H7 (cell line): ENCODE results near the gene WFS1. TPM values are rescaled to one million over a fixed set of nuclear protein-coding genes. Genes with fewer than 3 reads are reported as not detected.
A peak's percentile ranks its signal among the peaks of the same experiment; 100 is the strongest.

Source experiments
- DNase-seq: peaks from one replicate; pipeline ENCODE4 v3.0.0; 2012
- H3K27me3 ChIP-seq: 2 replicates; pipeline ENCODE4 v1.6.0; 2011; ENCODE audit warnings: mild to moderate bottlenecking, low read length; ENCODE audit not compliant: control insufficient read depth, insufficient read depth
- H3K36me3 ChIP-seq: replicated peaks from 2 replicates; pipeline ENCODE4 v1.5.1; 2011; ENCODE audit warnings: low read length; ENCODE audit not compliant: control insufficient read depth, insufficient read depth
- H3K4me3 ChIP-seq: 2 replicates; pipeline ENCODE4 v1.5.1; 2011; ENCODE audit warnings: low read depth, mild to moderate bottlenecking, control low read depth, low read length, moderate library complexity; ENCODE audit not compliant: insufficient read depth
- total RNA-seq: library from RNA; depleted of rRNA; stranded (reverse); fragments of >200 nt; shearing (Covaris generic); gene quantifications from 2 replicates; pipeline ENCODE4 v1.2.3, GENCODE V29; 2014

Gene WFS1
- total RNA-seq, 1 experiment from 2014 or later, result 22.6 TPM

DNA sequence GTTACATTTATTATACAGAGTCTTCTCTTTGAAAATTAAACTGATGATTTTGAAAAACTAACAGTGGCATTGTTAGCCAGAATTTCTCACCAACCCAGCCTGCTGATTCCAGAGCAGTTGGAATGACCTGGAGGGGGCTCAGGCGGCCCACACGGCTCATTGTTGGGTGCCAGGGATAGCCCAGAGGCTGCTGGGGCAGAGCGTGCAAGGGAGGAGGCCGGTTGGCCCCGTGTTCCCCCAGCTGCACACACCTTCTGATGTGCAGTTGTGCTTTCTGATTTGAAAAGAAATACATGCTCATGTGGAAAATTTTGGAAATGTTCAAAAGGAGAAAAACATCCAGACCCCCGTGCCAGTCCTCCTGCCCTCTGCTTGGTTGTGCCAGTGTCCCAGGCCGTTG, 20.6 kb downstream of the WFS1 start:
- Histone ChIP-seq H3K36me3 (peaks cover 4% of the 10 kb centered on the region), H3K27me3 (no peaks in the 10 kb centered on the region), H3K4me3 (no peak overlapping the region)
- DNase-seq, result no peak

- Histone ChIP-seq H3K27me3 (no peaks in the 10 kb centered on the region), H3K4me3 (no peak overlapping the region), H3K36me3 (peaks cover 4% of the 10 kb centered on the region)
- DNase-seq, result peak; percentile 79
These were observed 21.3 kb downstream of the WFS1 start for GRCh38 chr4:6290769-6291547.

DNA sequence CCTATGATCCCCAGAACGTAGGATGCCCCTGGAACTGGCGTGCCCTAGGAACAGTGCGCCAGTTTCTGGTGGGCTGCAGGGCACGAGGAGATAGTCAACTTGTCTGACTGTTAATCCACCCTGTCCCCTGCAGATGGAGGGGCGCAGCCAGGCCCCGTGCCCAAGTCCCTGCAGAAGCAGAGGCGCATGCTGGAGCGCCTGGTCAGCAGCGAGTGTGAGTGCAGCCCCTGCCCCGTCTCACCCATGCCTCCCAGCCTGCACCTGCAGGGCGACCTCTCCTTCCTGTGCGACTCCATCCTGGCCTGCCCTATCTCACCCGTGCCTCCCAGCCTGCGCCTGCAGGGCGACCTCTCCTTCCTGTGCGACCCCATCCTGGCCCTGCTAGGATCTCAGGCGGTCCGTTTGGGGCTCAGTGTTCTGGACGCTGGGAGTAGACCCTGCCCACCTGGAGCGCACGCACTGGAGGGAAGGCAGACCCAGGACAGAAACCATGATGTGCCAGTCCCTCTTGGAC, 22.2 kb downstream of the WFS1 start:
- no peaks in the 10 kb centered on the region for H3K27me3 ChIP-seq
- no peak for DNase-seq
- no peak overlapping the region for H3K4me3 ChIP-seq
- peaks cover 7% of the 10 kb centered on the region for H3K36me3 ChIP-seq

DNA sequence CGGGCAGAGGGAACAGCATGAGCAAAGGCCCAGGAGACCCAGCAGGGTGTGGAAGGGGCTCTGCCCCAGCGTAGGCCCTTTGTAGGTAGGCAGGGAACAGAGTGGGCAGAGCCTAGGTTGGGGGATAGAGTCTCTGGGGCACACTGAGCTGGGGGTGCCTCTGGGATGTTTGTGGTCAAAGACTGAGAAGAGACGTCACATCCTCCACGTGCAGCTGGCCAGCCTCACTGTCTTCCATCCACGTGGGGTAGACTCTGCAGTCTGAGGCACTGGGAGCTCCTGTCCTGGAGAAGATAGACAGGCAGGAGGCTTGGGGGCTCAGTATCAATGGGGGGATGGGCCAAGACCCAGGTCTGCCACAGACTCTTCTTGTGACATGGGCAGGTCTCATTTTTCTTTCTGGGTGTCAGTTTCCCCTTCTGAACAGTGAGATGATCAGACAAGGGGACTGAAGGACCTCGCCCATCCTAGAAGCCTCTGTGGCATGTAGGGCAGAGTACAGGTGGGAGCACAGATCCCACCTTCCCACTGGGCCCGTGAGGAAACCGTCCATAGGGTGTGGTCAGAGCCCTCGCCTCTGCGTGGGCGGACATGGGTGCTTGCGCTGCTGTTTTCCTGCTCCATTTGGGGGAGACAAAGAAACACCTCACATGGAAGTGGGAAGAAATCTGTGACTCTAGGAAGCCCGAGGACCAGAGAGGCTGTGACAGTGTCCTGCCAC, 22.9 kb downstream of the WFS1 start:
- H3K4me3 ChIP-seq, result no peak overlapping the region
- no peak for DNase-seq
- peaks cover 5% of the 10 kb centered on the region for H3K36me3 ChIP-seq
- H3K27me3 ChIP-seq, result no peaks in the 10 kb centered on the region

DNA sequence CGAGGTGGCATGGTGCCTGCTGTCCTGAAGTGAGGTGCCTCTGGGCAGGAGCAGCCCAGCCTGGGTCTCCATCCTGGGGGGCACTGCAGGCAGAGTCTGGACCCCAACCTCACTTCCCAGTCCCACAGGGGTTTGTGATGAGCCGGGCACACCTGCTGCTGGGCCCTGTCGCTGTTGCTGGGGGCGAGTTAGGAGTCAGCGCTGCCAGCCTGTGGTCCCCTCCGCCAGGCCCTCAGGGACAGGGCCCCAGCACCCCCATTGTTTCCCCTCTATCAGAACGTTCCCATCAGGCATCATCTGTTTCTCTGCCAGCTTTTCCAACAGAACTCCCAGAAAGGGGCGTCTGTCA, 23.4 kb downstream of the WFS1 start:
- no peak overlapping the region for H3K4me3 ChIP-seq

GRCh38 chr4:6293661-6294060, 24.0 kb downstream of the WFS1 start:
- Histone ChIP-seq H3K27me3 (no peaks in the 10 kb centered on the region), H3K36me3 (peaks cover 3% of the 10 kb centered on the region), H3K4me3 (no peak overlapping the region)
- no peak for DNase-seq

More for the DNA sequence above, 23.4 kb downstream of the WFS1 start:
- Histone ChIP-seq H3K36me3 (peaks cover 3% of the 10 kb centered on the region), H3K27me3 (no peaks in the 10 kb centered on the region)
- no peak for DNase-seq

- H3K36me3 ChIP-seq, result peaks cover 3% of the 10 kb centered on the region
- no peak overlapping the region for H3K4me3 ChIP-seq
- no peaks in the 10 kb centered on the region for H3K27me3 ChIP-seq
- DNase-seq, result no peak
These were observed 25.2 kb downstream of the WFS1 start for GRCh38 chr4:6294705-6295421.

DNA sequence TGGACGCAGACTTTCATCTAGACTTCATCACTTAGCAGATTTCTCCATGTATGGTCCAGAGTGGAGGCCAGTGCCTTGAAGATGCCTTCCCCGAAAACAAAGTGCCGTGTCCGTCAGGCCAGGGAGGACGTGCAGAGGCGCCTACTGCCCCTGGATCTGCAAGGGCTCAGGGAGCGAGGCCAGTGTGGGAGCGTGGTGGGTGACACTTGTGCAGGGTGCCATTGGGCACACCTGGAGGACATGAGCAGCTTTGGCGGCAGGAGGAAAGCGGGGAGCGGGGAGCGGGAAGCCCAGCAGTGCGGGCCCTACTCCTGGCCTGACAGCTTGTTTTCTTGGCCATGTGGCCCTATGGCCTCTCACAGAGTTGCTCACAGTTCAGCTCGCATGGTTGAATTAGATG, 25.8 kb downstream of the WFS1 start:
- peaks cover 4% of the 10 kb centered on the region for H3K36me3 ChIP-seq
- no peak overlapping the region for H3K4me3 ChIP-seq
- no peaks in the 10 kb centered on the region for H3K27me3 ChIP-seq
- DNase-seq, result no peak

DNA sequence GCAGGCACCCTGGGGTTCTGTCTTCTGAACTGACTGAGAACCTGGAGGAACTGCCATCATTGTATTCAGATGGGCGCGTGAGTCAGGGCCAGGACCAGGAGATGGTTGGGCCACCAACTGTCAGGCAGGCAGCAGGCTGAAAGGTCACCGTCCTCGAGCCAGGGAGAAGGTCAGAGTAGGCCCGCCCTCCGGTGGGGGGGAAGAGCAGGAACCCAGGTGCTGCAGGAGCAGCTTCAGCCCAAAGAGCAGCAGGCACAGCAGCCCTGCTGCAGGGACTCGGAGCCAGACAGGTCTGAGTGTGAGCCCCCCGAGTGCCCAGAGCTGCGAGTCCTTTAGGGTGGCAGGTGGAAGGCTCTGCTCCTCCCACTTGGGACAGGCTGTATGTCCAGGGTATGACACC, 26.4 kb downstream of the WFS1 start:
- H3K36me3 ChIP-seq, result peaks cover 6% of the 10 kb centered on the region
- H3K4me3 ChIP-seq, result no peak overlapping the region
- no peaks in the 10 kb centered on the region for H3K27me3 ChIP-seq
- DNase-seq, result no peak

DNA sequence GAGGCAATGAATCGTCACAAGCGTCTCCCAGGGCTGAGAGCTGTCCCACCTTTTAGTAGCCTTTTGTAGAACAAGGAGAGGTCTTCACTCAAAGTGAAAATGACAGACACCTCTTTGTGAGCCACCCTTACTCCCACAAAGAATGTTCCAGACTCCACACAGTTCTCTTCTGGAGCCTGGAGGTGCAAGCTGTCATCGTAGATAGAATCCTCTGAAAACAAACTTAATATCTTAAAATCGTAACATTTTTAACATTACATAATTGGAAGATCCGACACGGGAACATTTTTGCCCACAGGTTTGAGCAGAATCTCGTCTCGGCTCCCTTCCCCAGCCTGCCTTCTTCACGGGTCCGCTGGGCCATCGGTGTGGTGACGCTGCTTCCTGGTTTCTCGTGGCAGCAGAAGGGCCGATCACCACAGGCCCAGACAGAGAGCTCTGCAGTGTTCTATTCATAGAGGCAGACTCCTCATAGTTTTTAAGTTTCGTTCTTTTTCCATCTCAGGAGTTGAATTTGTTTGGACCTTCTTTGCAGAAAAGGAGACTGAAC, 27.7 kb downstream of the WFS1 start:
- Histone ChIP-seq H3K36me3 (peaks cover 8% of the 10 kb centered on the region), H3K27me3 (no peaks in the 10 kb centered on the region), H3K4me3 (no peak overlapping the region)
- DNase-seq, result no peak

DNA sequence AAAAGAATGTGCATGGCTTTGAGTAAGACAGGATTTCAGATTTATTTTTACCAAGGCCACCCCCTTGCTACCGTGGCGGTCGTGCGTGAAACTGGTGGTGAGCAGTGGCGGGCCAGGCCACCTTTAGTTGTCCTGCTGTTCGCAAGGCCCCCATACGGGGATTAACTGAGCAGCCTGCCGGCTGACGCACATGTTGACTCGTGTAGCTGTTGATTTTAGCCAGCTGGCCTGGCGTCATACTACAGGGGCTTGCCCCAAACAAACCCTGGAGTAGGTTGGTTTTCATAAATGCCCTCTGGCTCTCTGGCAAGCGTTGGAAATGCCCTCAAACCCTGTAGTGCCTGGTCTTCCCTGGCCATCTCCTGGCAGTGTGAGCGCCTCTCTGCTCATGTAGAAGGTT, 28.4 kb downstream of the WFS1 start:
- H3K27me3 ChIP-seq, result no peaks in the 10 kb centered on the region
- no peak overlapping the region for H3K4me3 ChIP-seq
- H3K36me3 ChIP-seq, result peaks cover 8% of the 10 kb centered on the region
- DNase-seq, result no peak

DNA sequence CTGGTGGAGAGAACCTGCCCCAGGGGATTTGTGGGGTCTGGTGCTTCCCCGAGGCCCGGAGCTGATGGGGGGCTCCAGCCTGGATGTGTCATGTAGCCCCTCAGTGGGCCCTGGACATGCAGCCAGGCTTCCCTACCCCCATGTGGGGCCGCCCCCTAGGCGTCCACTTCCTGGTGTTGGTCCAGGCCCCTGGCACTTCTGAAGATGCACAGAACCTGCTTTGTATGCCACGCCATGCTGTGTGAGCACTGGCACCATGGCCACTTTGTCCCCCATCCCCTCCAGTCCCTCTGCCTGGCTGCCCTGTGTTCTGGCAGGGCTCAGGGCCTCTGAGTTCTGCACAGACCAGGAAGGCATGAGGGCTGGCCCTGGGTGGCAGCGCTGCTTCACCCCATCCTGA, 29.2 kb downstream of the WFS1 start:
- no peak for DNase-seq
- H3K36me3 ChIP-seq, result peaks cover 8% of the 10 kb centered on the region
- no peaks in the 10 kb centered on the region for H3K27me3 ChIP-seq
- no peak overlapping the region for H3K4me3 ChIP-seq

DNA sequence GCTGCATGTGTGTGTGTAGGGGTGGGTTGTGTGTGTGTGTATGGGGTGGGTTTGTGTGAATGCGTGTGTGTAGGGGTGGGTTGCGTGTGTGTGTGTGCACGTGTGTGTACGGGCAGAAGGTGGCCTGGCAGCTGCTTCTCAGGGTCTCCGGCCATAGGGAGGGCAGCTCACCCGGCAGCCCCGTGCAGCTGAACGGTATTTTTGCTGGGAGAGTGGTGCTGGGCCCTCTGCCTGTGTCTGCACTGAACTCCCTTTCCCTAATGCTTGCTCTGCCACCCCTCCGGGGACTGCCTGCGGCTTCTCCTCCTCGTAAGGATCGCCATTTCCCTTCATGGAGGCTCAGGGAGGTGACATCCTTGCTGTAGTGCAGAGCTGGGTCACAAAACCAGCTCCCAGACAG, 30.2 kb downstream of the WFS1 start:
- DNase-seq, result no peak
- peaks cover 8% of the 10 kb centered on the region for H3K36me3 ChIP-seq
- no peaks in the 10 kb centered on the region for H3K27me3 ChIP-seq
- no peak overlapping the region for H3K4me3 ChIP-seq

DNA sequence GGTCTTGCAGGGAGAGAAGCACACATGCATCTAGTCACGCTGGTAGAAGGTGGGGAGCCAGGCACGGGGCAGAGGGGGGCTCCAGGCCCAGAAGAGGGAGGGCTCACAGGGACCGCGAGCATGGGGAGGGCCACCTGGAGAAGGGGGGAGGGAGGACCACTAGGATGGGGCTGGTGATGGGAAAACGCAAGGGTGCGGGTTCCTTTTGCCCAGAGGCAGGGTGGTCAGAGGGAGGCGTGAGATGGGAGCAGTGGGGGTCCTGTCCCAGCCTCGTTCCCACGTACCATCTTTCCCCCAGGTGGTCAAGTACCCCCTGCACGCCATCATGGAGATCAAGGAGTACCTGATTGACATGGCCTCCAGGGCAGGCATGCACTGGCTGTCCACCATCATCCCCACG, 30.7 kb downstream of the WFS1 start:
- Histone ChIP-seq H3K4me3 (no peak overlapping the region), H3K36me3 (peaks cover 8% of the 10 kb centered on the region), H3K27me3 (no peaks in the 10 kb centered on the region)
- no peak for DNase-seq
